ENCODE data around the gene LTF. TPM values are rescaled to one million over a fixed set of nuclear protein-coding genes. Genes with fewer than 3 reads are reported as not detected.
A peak's percentile ranks its signal among the peaks of the same experiment; 100 is the strongest.

Gene LTF
- total RNA-seq, 1 donor from 2014 or later, result under 0.01 TPM

DNA sequence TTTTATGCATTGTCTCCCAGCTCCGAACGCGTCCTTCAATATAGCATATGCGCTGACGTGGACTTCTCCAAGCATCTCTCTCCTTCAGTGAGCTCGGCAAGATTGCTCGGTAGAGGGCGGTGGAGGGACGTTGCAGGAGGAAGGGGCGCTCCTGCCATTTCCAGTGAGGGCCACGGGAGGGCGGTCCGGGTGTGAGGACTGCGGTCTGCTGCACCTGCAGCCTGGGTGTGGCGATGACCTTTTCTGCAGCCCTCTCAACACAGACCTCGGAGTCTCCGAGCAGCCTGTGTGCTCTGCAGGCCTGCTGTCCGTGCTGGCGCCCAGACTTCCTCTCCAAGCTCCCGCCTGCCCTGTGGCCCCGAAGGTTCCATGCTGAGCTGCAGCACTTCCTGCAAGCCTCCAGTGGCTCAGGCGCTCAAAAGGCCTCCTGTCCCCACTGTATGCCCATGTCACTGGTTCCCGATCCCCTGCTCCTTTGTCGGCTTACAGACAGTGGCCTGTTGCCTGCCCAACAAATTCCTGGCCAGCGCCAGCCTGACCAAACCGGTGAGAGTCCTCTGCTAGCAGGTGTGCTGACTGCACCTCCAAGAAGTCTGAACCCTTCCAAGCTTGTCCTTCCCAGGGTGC, 24.1 kb upstream of the LTF start:
- TF ChIP-seq, protein P1, sequence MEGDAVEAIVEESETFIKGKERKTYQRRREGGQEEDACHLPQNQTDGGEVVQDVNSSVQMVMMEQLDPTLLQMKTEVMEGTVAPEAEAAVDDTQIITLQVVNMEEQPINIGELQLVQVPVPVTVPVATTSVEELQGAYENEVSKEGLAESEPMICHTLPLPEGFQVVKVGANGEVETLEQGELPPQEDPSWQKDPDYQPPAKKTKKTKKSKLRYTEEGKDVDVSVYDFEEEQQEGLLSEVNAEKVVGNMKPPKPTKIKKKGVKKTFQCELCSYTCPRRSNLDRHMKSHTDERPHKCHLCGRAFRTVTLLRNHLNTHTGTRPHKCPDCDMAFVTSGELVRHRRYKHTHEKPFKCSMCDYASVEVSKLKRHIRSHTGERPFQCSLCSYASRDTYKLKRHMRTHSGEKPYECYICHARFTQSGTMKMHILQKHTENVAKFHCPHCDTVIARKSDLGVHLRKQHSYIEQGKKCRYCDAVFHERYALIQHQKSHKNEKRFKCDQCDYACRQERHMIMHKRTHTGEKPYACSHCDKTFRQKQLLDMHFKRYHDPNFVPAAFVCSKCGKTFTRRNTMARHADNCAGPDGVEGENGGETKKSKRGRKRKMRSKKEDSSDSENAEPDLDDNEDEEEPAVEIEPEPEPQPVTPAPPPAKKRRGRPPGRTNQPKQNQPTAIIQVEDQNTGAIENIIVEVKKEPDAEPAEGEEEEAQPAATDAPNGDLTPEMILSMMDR (IDR thresholded peaks at IDR 0.05; ENCODE audit: insufficient read depth, low read length, severe bottlenecking), result peak; percentile 100
- peaks cover 3% of the 10 kb centered on the region for H3K27me3 ChIP-seq (ENCODE audit: control insufficient read depth, insufficient read depth, low read length)
- no peaks in the 10 kb centered on the region for H3K36me3 ChIP-seq (ENCODE audit: control insufficient read depth, insufficient read depth, low read length)
- no peak overlapping the region for H3K4me3 ChIP-seq (ENCODE audit: low read depth, low read length)
- FAIRE-seq, result peak; percentile 55
- DNase-seq (ENCODE audit: low read depth), result peak; percentile 76

- TF ChIP-seq, protein P1 (IDR thresholded peaks at IDR 0.05; ENCODE audit: insufficient read depth, low read length, severe bottlenecking), result no peak
- H3K27me3 ChIP-seq (ENCODE audit: control insufficient read depth, insufficient read depth, low read length), result peaks cover 3% of the 10 kb centered on the region
- FAIRE-seq, result no peak
- H3K36me3 ChIP-seq (ENCODE audit: control insufficient read depth, insufficient read depth, low read length), result no peaks in the 10 kb centered on the region
- DNase-seq (ENCODE audit: low read depth), result no peak
- no peak overlapping the region for H3K4me3 ChIP-seq (ENCODE audit: low read depth, low read length)
Observed at GRCh38 chr3:46485779-46486175, 21.1 kb upstream of the LTF start.

- Histone ChIP-seq H3K27me3 (ENCODE audit: control insufficient read depth, insufficient read depth, low read length) (peaks cover 3% of the 10 kb centered on the region), H3K4me3 (ENCODE audit: low read depth, low read length) (no peak overlapping the region), H3K36me3 (ENCODE audit: control insufficient read depth, insufficient read depth, low read length) (no peaks in the 10 kb centered on the region)
- no peak for FAIRE-seq
- DNase-seq (ENCODE audit: low read depth), result no peak
- TF ChIP-seq, protein P1 (IDR thresholded peaks at IDR 0.05; ENCODE audit: insufficient read depth, low read length, severe bottlenecking), result no peak
Observed at GRCh38 chr3:46484911-46485778, 20.4 kb upstream of the LTF start.

DNA sequence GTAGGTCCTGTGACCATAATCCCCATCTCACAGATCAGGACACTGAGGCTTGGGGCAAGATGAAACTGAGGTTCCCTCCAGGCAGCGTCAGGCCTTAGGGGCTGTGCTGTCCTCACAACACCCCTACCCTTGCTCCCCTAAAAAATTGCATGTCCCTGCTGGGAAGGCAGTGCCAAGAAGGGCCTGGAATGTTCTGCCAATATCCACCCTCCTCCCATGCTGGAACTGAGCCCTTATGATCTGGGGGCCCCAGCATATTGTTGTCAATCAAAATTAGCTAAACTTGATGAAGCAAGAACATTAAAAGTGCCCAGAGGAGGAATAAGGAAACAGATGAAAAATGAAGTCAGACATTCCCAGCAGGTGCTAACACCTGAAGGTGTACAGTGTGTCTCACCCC, 19.7 kb upstream of the LTF start:
- Histone ChIP-seq H3K27me3 (ENCODE audit: control insufficient read depth, insufficient read depth, low read length) (peaks cover under 1% of the 10 kb centered on the region), H3K4me3 (ENCODE audit: low read depth, low read length) (no peak overlapping the region), H3K36me3 (ENCODE audit: control insufficient read depth, insufficient read depth, low read length) (no peaks in the 10 kb centered on the region)
- TF ChIP-seq, protein P1 (IDR thresholded peaks at IDR 0.05; ENCODE audit: insufficient read depth, low read length, severe bottlenecking), result no peak
- DNase-seq (ENCODE audit: low read depth), result no peak
- no peak for FAIRE-seq

- no peaks in the 10 kb centered on the region for H3K27me3 ChIP-seq (ENCODE audit: control insufficient read depth, insufficient read depth, low read length)
- TF ChIP-seq, protein P1 (IDR thresholded peaks at IDR 0.05; ENCODE audit: insufficient read depth, low read length, severe bottlenecking), result no peak
- DNase-seq (ENCODE audit: low read depth) (no peak), FAIRE-seq (no peak)
- no peak overlapping the region for H3K4me3 ChIP-seq (ENCODE audit: low read depth, low read length)
- no peaks in the 10 kb centered on the region for H3K36me3 ChIP-seq (ENCODE audit: control insufficient read depth, insufficient read depth, low read length)
Observed at GRCh38 chr3:46483825-46484224, 19.1 kb upstream of the LTF start.

Measured in bronchial epithelial cell (primary cell).